OCI-LY3 (cell line): ENCODE results near the gene GNAQ.

Experiments used
- H2AFZ ChIP-seq: fragments of 200-600, 300-600 bp; shearing (Covaris generic); 2 replicates; pipeline ENCODE4 v1.6.0; 2014; ENCODE audit warnings: antibody characterized with exemption, low read depth, low read length
- H3K27ac ChIP-seq: fragments of 200-600, 300-600 bp; sonication (generic); 2 replicates; pipeline ENCODE4 v1.5.1; 2014; ENCODE audit warnings: mild to moderate bottlenecking, low read length, moderate library complexity, mixed read lengths
- H3K27me3 ChIP-seq: fragments of 200-600, 300-600 bp; sonication (generic); 2 replicates; pipeline ENCODE4 v1.6.1; 2014; ENCODE audit warnings: low read depth, low read length, mixed read lengths
- H3K36me3 ChIP-seq: fragments of 200-600, 300-600 bp; sonication (generic); replicated peaks from 2 replicates; pipeline ENCODE3; 2014; ENCODE audit warnings: low read depth, low read length, mixed read lengths
- H3K4me1 ChIP-seq: fragments of 300-600, 200-600 bp; sonication (generic); 2 replicates; pipeline ENCODE4 v1.6.1; 2014; ENCODE audit warnings: low read length, mixed read lengths
- H3K4me2 ChIP-seq: fragments of 200-600, 300-600 bp; sonication (generic); 2 replicates; pipeline ENCODE4 v1.6.1; 2014; ENCODE audit warnings: low read length, mixed read lengths
- H3K4me3 ChIP-seq: fragments of 300-600, 200-600 bp; sonication (generic); 2 replicates; pipeline ENCODE4 v1.5.1; 2014; ENCODE audit warnings: antibody characterized with exemption, mild to moderate bottlenecking, low read length, moderate library complexity
- H3K79me2 ChIP-seq: fragments of 300-600, 200-600 bp; shearing (Covaris generic); 2 replicates; pipeline ENCODE4 v1.6.1; 2014; ENCODE audit warnings: mild to moderate bottlenecking, low read length, mixed read lengths
- H3K9ac ChIP-seq: fragments of 300-600, 200-600 bp; shearing (Covaris generic); 2 replicates; pipeline ENCODE4 v1.6.0; 2014; ENCODE audit warnings: mild to moderate bottlenecking, low read length, moderate library complexity
- H3K9me3 ChIP-seq: fragments of 200-600, 300-600 bp; shearing (Covaris generic); 2 replicates; pipeline ENCODE4 v1.6.1; 2014; ENCODE audit warnings: low read length, mixed read lengths; ENCODE audit not compliant: insufficient read depth
- H4K20me1 ChIP-seq: fragments of 200-600, 300-600 bp; sonication (generic); 2 replicates; pipeline ENCODE4 v1.6.1; 2016; ENCODE audit warnings: low read length, mixed read lengths; ENCODE audit not compliant: insufficient read depth
- EZH2phosphoT487 ChIP-seq: fragments of 200-600 bp; shearing (Covaris generic); IDR thresholded peaks from 2 replicates; pipeline ENCODE4 v1.6.1; 2018; ENCODE audit warnings: antibody characterized with exemption, mixed run types, low read depth
- TF ChIP-seq, protein P1 (sequence below): fragments of 200-600, 300-600 bp; sonication (generic); IDR thresholded peaks from 2 replicates; pipeline ENCODE4 v1.5.1; 2014; ENCODE audit warnings: antibody characterized with exemption, low read length, low read depth

The GNAQ gene

GRCh38 chr9:77847626-77848025, 184.0 kb downstream of the GNAQ start:
- no peak overlapping the region for H3K4me2 ChIP-seq

DNA sequence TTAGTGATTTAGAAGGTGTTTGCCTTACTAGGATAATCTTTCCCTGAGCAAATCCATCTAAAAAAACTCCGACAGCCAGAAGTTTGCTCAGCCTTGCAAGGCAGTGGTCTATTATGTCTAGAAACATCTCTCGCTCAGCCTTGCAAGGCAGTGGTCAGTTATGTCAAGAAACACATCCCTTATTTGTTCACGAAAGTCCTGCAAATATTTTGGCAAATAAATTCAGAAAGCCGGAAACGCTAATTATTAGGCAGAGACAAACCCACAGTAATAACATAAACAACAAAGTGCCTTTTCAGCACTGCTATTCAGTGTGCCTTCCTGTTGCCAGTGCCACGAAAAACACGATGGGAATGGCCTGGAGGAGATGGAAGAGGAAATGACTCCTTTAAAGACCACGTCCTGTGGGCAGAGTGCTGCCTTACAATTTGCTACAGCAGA, 184.5 kb downstream of the GNAQ start:
- no peak overlapping the region for H3K9ac ChIP-seq
- H3K4me3 ChIP-seq = no peak overlapping the region
- H3K79me2 ChIP-seq = no peaks in the 10 kb centered on the region
- H3K27me3 ChIP-seq = no peaks in the 10 kb centered on the region
- TF ChIP-seq, protein P1, sequence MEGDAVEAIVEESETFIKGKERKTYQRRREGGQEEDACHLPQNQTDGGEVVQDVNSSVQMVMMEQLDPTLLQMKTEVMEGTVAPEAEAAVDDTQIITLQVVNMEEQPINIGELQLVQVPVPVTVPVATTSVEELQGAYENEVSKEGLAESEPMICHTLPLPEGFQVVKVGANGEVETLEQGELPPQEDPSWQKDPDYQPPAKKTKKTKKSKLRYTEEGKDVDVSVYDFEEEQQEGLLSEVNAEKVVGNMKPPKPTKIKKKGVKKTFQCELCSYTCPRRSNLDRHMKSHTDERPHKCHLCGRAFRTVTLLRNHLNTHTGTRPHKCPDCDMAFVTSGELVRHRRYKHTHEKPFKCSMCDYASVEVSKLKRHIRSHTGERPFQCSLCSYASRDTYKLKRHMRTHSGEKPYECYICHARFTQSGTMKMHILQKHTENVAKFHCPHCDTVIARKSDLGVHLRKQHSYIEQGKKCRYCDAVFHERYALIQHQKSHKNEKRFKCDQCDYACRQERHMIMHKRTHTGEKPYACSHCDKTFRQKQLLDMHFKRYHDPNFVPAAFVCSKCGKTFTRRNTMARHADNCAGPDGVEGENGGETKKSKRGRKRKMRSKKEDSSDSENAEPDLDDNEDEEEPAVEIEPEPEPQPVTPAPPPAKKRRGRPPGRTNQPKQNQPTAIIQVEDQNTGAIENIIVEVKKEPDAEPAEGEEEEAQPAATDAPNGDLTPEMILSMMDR = no peak
- TF ChIP-seq EZH2phosphoT487 = no peak
- peaks cover 6% of the 10 kb centered on the region for H3K4me1 ChIP-seq
- H3K9me3 ChIP-seq = no peaks in the 10 kb centered on the region
- no peaks in the 10 kb centered on the region for H4K20me1 ChIP-seq
- H3K27ac ChIP-seq = no peak overlapping the region
- H3K36me3 ChIP-seq = no peaks in the 10 kb centered on the region
- H2AFZ ChIP-seq = no peak overlapping the region
- H3K4me2 ChIP-seq = no peak overlapping the region

More at GRCh38 chr9:77847626-77848025, 184.0 kb downstream of the GNAQ start:
- Histone ChIP-seq H3K9ac (no peak overlapping the region), H3K4me1 (peaks cover 3% of the 10 kb centered on the region; the same call in 1 of the 2 replicates), H3K9me3 (no peaks in the 10 kb centered on the region), H3K36me3 (no peaks in the 10 kb centered on the region), H4K20me1 (no peaks in the 10 kb centered on the region), H3K27me3 (no peaks in the 10 kb centered on the region), H3K27ac (no peak overlapping the region), H3K4me3 (no peak overlapping the region), H2AFZ (no peak overlapping the region), H3K79me2 (no peaks in the 10 kb centered on the region)
- no peak for TF ChIP-seq EZH2phosphoT487
- TF ChIP-seq, protein P1 = no peak

GRCh38 chr9:77844415-77844814, 187.2 kb downstream of the GNAQ start:
- H3K27ac ChIP-seq = no peak overlapping the region
- H3K4me3 ChIP-seq = no peak overlapping the region
- H3K9ac ChIP-seq = no peak overlapping the region
- TF ChIP-seq, protein P1 = no peak
- TF ChIP-seq EZH2phosphoT487 = no peak
- no peak overlapping the region for H3K4me2 ChIP-seq
- H3K9me3 ChIP-seq = no peaks in the 10 kb centered on the region
- no peaks in the 10 kb centered on the region for H3K36me3 ChIP-seq
- no peak overlapping the region for H2AFZ ChIP-seq
- peaks cover 21% of the 10 kb centered on the region for H3K4me1 ChIP-seq
- no peaks in the 10 kb centered on the region for H4K20me1 ChIP-seq
- no peaks in the 10 kb centered on the region for H3K79me2 ChIP-seq
- no peaks in the 10 kb centered on the region for H3K27me3 ChIP-seq

DNA sequence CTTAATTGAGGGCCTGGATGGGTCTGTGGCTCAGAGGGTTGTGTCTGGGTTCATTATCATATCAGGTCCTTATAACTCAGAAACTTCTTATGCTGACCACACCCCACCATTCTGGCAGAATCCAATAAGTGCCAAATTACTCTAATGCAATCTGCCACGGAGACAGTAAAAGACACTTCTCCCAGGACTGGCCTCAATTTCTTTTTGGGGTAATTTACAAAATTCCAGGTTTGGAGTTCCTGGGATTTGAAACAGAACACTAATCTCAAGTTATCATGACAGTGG, 187.8 kb downstream of the GNAQ start:
- no peak overlapping the region for H3K27ac ChIP-seq
- H4K20me1 ChIP-seq = no peaks in the 10 kb centered on the region
- H3K4me3 ChIP-seq = no peak overlapping the region
- H3K36me3 ChIP-seq = no peaks in the 10 kb centered on the region
- no peak overlapping the region for H3K4me2 ChIP-seq
- no peaks in the 10 kb centered on the region for H3K9me3 ChIP-seq
- no peaks in the 10 kb centered on the region for H3K27me3 ChIP-seq
- no peak overlapping the region for H3K9ac ChIP-seq
- no peak overlapping the region for H2AFZ ChIP-seq
- H3K79me2 ChIP-seq = no peaks in the 10 kb centered on the region
- TF ChIP-seq, protein P1 = no peak
- no peak for TF ChIP-seq EZH2phosphoT487
- peaks cover 21% of the 10 kb centered on the region for H3K4me1 ChIP-seq
